Jurkat, Clone E6-1 (cell line): ENCODE results near the gene FOXP3.

Experiments used
- DNase-seq: peaks from one replicate; pipeline ENCODE4 v3.0.0-alpha.2; 2011; ENCODE audit warnings: low read depth, low spot score
- H3K4me3 ChIP-seq: 2 replicates; pipeline ENCODE4 v1.5.1; 2011; ENCODE audit warnings: mild to moderate bottlenecking, low read length, control low read depth, moderate library complexity

FOXP3 gene

DNA sequence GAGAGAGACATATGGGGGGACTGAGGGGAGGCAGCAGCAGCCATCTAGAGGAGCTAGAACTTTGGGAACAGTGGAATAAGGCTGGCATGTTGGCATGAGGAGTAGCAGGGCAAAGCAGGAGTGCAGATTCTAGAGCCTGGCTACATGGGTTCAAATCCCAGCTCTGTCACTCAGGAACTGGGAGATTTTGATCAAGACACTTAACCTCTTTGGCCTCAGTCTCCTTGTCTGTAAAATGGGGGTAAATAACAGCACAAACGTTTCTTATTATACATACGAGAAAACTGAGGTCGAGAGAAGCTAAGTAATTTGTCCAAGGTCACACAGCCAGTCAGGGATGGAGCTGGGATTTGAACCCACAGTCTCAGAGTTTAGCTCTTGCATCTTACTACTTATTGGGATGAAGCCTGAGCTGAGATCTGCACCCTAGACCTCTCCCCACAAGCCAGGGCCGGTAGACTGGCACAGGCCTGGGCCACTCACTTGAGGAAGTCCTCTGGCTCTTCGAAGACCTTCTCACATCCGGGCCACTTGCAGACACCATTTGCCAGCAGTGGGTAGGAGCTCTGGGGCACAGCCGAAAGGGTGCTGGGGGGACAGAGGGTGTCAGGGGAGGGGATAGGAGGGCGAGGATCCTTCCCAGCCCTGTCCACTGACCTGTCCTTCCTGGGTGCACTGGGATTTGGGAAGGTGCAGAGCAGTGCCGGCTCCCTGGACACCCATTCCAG is 8.1 kb downstream of the FOXP3 start:
- no peak overlapping the region for H3K4me3 ChIP-seq
- DNase-seq = no peak

DNA sequence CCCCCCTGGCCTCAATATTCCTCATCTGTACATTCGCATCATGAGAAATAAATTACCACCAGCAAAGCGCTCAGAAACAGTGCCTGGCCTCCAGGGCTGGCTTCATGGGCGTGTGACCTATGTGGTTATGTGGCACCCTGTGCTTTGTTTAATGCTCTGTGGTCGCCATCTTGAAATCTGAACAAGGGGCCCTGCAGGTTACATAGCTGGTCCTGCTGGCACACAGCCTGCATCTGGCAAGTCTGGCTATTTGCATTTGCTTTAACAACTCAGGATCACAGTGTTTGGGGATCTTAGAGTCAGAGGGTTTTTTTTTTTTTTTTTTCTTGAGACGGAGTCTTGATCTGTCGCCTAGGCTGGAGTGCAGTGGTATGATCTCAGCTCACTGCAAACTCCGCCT is 9.9 kb downstream of the FOXP3 start:
- no peak for DNase-seq
- no peak overlapping the region for H3K4me3 ChIP-seq

DNA sequence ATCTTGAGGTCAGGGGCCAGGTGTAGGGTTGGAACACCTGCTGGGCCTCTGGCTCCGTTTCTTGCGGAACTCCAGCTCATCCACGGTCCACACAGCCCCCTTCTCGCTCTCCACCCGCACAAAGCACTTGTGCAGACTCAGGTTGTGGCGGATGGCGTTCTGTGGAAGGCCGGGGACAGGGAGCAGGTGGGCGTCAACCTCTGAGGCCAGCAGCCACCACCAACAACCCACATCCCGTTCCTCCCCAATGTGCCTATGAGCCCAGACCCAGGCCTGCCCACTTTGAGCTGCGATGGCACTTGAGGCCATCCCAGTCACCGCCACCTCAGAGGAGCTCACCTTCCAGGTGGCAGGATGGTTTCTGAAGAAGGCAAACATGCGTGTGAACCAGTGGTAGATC is 13.2 kb downstream of the FOXP3 start:
- H3K4me3 ChIP-seq = no peak overlapping the region
- no peak for DNase-seq

DNA sequence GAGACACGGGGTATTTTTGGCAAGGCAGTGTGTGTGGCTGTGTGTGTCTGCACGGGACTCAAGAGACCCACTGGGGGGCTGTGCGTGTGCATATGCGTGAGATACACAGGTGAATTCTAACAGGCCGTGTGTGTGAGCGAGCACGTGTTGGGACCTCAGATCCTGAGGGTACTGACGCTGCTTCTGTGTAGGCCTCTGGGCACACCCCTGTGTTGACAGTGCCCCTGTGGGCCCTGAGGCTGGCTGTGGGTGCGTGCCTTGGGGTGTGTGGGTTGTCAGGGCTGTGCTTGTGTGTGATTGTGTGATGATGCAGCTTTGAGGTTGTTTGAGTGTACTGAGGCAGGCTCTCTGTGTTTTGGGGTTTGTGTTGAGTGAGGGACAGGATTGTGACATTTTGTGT is 13.9 kb downstream of the FOXP3 start:
- no peak overlapping the region for H3K4me3 ChIP-seq
- no peak for DNase-seq

DNA sequence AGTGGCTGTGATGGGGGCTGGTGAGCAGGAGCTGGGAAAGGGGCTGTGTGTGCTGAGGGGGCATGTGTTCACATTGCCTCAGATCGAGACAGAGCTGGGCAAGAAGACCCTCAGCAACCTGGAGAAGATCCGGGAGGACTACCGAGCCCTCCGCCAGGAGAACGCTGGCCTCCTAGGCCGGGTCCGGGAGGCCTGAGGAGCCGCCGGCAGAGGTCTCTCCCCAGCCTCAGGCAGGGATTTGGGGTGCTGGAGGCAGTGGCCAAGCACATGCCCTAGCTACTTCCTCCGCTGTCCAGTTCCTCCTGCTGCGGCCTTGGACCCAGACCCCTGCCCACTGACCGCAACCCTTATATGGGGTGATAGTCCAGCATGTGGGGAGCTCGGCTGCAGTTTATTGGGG is 14.4 kb downstream of the FOXP3 start:
- DNase-seq = no peak
- H3K4me3 ChIP-seq = no peak overlapping the region

DNA sequence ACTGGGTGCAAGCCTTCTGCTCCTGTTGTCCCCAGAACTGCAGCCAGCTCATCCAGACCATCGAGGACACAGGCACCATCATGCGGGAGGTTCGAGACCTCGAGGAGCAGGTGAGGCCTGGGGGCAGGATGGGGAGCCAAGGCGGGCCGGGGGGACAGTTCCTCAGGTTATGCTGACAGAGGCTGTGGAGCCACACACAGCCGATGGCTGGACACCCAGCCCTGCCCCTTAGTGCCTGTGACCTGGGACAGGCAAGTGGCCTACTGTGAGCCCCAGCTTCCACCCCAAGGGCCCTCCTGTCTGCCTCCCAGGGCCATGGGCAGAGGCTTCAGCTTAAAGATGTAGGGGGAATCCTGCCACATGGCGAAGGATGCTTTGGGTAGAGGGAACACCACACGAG is 14.9 kb downstream of the FOXP3 start:
- DNase-seq = no peak

DNA sequence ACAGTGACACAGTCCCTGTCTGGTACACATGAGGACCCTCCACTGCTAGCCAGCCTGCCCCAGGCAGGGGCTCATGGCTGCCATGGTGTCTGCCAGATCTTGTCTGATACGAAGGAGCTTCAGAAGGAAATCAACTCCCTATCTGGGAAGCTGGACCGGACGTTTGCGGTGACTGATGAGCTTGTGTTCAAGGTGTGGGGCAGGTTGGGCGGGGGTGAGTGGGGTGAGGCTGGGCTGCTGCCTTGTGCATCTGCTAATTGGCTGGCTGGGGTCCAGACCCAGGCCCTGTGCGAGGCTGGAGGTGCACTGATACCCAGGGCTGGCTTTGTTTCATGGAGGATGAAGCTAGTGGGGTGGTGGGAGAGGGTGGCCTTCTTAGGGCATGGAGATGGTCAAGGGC is 15.4 kb downstream of the FOXP3 start:
- DNase-seq = no peak
- H3K4me3 ChIP-seq = no peak overlapping the region

More for the DNA sequence above, 14.9 kb downstream of the FOXP3 start:
- H3K4me3 ChIP-seq = no peak overlapping the region

DNA sequence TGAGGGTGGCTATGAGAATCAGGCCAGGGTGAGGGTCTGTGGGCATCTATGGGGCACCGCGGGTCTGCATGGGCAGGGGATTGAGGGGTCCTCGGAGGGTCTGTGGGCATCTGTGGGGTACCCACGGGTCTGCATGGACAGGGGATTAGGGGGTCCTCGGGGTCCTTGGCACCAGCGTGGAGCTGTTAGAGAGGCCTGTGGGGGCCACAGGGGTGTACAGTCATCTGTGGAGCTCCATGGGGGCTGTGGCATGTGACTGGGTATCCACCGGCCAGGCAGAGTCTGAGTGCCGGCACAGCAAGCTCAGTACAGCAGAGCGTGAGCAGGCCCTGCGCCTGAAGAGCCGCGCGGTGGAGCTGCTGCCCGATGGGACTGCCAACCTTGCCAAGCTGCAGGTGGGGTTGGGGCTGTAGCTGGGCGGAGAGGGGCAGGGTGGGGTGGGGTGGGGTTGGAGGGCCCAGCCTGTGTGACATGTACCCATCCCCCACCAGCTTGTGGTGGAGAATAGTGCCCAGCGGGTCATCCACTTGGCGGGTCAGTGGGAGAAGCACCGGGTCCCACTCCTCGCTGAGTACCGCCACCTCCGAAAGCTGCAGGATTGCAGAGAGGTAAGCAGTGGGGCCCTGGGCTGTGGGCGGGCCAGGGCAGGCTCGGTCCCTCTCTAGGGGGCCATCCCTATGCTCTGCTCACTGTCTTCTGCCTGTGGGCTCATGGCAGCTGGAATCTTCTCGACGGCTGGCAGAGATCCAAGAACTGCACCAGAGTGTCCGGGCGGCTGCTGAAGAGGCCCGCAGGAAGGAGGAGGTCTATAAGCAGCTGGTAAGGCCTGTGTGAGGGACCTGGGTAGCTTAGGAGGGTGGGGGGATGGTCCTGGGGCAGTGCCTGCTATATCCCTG is 16.3 kb downstream of the FOXP3 start:
- no peak for DNase-seq
- H3K4me3 ChIP-seq = no peak overlapping the region

DNA sequence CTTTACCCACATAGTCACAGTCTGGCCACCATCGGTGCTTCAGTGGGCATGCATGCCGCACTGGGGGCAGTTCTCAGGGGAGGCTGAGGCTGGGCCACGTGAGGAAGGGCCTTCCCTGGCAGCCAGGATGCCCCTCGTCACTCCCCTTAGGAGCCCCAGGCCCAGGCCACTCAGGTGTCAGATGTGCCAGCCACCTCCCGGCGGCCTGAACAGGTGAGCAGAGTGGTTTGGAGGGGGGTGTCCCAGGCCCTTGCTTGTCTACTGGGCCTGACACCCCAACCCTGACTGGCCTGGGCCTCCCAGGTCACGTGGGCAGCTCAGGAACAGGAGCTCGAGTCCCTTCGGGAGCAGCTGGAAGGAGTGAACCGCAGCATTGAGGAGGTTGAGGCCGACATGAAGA is 17.2 kb downstream of the FOXP3 start:
- no peak overlapping the region for H3K4me3 ChIP-seq
- DNase-seq = no peak

DNA sequence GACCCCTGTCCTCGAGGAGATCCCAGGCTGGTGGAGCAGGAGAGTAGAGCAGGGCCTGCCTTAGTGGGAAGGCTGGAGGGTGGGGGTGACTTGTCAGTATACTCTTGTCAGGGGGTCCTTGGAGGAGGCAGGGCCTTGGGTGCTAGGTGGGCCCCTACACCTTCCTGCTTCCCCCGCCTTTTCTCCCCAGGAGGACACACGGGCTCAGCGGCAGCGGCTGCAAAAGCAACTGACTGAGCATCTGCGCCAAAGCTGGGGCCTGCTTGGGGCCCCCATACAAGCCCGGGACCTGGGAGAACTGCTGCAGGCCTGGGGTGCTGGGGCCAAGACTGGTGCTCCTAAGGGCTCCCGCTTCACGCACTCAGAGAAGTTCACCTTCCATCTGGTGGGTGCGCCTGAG is 18.0 kb downstream of the FOXP3 start:
- H3K4me3 ChIP-seq = no peak overlapping the region
- no peak for DNase-seq

DNA sequence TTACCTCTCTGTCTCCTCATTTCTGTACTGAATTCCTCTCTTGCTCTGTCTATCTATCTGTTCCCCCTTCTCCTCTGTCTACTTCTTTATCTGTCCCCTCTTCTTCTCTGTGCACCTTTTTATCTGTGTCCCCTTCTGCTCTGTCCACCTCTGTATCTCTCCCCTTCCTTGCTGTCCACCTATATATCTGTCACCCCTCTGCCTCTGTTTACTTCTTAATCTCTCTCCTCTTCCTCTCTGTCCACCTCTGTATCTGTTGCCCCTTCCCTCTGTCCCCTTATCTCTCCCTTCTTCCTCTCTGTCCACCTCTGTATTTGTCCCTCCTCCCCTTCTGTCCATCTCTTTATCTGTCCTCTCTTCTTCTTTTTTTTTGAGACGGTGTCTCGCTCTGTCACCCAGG is 20.3 kb downstream of the FOXP3 start:
- no peak overlapping the region for H3K4me3 ChIP-seq
- no peak for DNase-seq

DNA sequence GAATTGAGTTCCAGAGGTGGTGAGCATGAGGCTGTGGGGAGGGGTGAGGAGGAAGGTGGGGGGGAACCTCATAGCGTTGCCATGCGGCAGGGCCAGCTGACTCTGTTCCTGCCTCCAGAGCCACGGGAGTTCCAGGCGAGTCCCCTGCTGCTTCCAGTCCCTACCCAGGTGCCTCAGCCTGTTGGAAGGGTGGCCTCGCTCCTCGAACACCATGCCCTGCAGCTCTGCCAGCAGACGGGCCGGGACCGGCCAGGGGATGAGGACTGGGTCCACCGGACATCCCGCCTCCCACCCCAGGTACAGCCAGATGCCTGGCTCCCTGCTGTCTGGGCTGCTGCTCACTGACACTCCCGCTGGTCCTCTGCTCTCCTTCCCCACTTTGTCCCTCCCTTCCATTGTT is 21.3 kb downstream of the FOXP3 start:
- H3K4me3 ChIP-seq = no peak overlapping the region
- no peak for DNase-seq

DNA sequence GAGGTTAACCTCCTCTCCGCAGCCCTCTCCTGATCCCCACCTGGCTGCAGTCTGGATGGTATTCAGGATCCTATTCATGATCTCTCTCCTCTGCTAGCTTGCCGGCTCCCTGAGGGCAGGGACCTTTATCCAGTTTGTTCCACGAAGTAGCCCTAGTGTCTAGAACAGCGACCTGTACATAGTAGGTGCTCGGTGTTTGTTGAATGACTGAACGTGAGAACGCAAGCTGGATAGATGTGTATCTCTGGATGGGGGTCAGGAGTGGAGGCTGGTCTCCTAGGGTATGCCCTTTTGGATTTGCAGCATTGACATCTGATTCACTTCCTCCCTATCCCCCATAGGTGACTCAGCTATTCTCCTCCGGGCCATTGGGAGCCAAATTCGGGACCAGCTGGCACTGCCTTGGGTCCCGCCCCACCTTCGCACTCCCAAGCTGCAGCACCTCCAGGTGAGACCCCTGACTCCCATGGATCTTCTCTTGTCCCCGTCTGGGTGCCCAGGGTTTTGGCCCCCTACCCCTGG is 21.9 kb downstream of the FOXP3 start:
- H3K4me3 ChIP-seq = no peak overlapping the region

DNA sequence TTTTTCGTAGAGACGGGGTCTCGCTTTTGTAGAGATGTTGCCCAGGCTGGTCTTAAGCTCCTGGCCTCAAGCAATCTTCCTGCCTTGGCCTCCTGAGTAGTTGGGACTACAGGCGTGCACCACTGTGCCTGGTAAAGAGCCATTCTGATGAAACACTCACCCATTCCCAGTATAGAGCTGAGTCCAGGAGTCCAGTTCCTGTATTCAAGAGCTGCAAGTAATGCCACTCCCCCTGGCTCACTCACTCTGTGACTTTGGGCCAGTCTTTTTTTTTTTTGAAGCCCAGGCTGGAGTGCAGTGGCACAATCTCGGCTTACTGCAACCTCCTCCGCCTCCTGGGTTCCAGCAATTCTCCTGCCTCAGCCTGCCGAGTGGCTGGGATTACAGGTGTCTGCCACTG is 25.8 kb downstream of the FOXP3 start:
- no peak overlapping the region for H3K4me3 ChIP-seq
- no peak for DNase-seq

More for the DNA sequence above, 21.9 kb downstream of the FOXP3 start:
- no peak for DNase-seq

DNA sequence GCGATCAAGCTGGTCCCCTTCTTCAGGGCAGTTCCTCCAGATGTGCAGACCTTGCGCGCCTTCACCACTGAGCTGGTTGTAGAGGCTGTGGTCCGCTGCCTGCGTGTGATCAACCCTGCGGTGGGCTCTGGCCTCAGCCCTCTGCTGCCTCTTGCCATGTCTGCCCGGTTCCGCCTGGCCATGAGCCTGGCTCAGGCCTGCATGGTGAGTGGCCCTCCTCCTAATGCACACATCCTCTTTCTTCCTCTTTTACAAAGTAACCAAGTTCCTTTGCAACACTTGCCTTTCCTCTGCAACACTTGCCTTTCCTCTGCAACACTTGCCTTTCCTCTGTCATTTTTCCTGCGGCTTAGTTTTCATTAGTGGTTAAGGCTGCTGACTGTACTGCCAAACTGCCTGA is 27.4 kb downstream of the FOXP3 start:
- no peak for DNase-seq
- no peak overlapping the region for H3K4me3 ChIP-seq

DNA sequence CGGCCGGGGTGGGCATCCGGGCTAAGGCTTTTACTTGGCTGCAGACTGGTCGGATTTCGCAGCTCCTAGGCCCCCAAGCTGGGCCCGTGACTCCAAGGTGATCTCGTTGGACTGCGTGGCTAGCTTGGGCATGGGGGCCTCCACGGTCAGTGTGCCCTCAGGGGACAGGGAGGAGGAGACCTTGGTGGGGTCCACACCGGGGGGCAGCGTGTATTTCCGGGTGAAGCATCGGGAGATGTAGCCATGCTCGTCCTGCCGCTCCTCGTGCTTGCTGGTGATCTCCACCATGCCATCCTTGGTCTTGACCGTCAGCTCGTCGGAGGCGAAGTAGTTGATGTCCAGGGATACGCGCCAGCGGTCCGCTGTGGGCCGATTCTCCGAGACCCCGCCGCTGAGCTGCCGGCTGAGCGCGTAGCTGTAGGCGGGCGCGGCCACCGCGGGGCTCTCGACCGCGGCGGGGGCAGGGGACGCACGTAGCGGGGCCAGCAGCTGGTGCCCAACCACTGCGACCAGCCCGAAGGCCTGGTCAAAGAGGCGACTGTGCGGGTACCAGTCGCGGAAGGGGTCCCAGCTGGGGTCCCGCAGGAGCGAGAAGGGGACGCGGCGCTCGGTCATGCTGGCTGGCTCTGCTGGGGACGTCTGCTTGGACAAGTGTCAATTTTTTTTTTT is 30.5 kb downstream of the FOXP3 start:
- no peak overlapping the region for H3K4me3 ChIP-seq
- no peak for DNase-seq

DNA sequence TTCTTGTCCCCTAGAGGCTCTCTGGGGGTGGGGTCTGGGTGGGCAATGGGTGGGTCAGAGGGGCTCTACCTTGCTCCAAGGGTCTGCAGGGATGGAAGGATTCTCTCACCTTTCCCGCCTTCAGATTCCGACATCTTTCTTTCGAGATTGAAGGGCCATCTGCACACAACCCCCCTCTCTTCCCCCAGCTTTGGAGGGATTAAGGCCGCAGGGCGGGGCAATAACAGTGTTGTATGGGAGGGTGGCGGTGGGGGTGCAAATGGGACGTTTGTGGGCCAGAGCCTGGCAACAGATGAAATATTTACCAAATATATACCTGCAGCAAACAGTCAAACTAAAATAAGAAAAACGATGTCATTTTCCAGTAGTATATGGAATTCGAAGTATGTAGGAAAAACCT is 31.3 kb downstream of the FOXP3 start, which contains the start of gene CACNA1F:
TSS of gene CACNA1F (minus strand) at position 165 of the 400 bp plus-strand sequence. CDS start at position 134, 31 bp downstream.
- DNase-seq = no peak
- no peak within 1 kb of the TSS for H3K4me3 ChIP-seq

DNA sequence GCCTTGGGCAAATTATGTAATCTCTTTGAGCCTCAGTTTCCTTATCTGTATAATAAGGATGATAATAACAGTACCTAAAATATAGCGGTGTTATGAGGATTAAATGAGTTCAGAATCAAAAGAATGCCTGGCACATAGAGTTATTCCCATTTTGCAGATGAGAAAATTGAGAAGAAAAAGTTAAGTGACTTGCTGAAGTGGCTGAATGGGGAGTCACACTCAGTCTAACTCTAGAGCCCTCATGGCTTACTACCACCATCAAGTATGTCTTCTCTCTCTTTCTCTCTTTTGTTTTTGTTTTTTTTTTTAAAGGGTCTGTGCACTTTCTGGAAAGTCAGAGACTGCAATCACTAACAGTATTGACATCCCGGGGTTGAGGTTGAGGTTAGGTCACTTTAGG is 32.0 kb downstream of the FOXP3 start:
- no peak overlapping the region for H3K4me3 ChIP-seq
- no peak for DNase-seq

DNA sequence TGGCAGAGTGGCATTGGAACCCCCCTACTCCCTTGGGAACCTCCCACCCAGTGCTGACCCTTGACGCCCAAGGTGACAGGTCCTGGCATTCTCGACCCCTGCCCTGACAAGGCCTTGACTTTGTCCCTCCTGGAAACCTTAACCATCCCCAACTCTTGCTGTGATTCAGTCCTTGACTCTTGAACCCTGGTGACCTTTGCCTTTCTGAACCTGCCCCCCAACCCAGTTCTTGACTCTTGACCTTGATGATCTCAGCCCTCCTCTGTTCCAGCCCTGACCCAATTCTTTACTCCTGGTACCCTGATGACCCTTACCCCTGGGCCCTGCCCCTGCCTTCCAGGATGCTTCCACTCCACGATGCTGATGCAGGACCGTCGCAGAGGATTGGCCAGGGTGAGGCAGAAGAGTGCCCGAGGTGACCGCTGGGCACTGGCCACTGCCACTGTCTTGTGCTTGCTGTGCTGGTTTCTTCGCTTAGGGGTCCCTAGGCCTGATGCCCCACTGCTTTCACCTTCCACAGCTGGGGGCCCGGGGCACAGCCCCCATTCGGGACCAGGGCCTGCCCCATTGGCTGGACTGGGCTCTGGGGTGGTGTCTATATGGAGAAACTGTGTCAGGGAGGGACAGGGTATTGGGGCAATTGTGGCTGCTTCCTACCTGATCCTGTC is 33.0 kb downstream of the FOXP3 start:
- no peak overlapping the region for H3K4me3 ChIP-seq
- DNase-seq = no peak
